H9 (cell line): ENCODE results near the gene KCNJ16. TPM values are rescaled to one million over a fixed set of nuclear protein-coding genes. Genes with fewer than 3 reads are reported as not detected.

Experiments
- DNase-seq: peaks from one replicate; pipeline ENCODE4 v3.0.0-alpha.2; 2017
- H2AFZ ChIP-seq: one replicate; pipeline ENCODE4 v1.6.1; 2013; ENCODE audit warnings: mild to moderate bottlenecking, low read length, control low read depth, moderate library complexity
- H2AK5ac ChIP-seq: 2 replicates; pipeline ENCODE4 v1.6.1; 2013; ENCODE audit warnings: low read length, control low read depth, mixed read lengths; ENCODE audit not compliant: insufficient read length
- H2BK120ac ChIP-seq: one replicate; pipeline ENCODE4 v1.6.1; 2013; ENCODE audit warnings: low read depth, mild to moderate bottlenecking, low read length, control low read depth, inconsistent platforms; ENCODE audit not compliant: poor library complexity, severe bottlenecking
- H2BK12ac ChIP-seq: 2 replicates; pipeline ENCODE4 v1.6.1; 2013; ENCODE audit warnings: low read length, control low read depth, mixed read lengths, low read depth; ENCODE audit not compliant: insufficient read length
- H2BK15ac ChIP-seq: 2 replicates; pipeline ENCODE4 v1.6.1; 2013; ENCODE audit warnings: low read depth, low read length, control low read depth
- H2BK20ac ChIP-seq: one replicate; pipeline ENCODE4 v1.6.1; 2013; ENCODE audit warnings: low read depth, mild to moderate bottlenecking, low read length, control low read depth, inconsistent platforms; ENCODE audit not compliant: poor library complexity, severe bottlenecking
- H2BK5ac ChIP-seq: 2 replicates; pipeline ENCODE4 v1.6.1; 2013; ENCODE audit warnings: low read length, control low read depth, mixed read lengths; ENCODE audit not compliant: insufficient read length
- H3K14ac ChIP-seq: 2 replicates; pipeline ENCODE4 v1.6.1; 2013; ENCODE audit warnings: low read length, control low read depth; ENCODE audit not compliant: insufficient read depth
- H3K18ac ChIP-seq: 2 replicates; pipeline ENCODE4 v1.6.1; 2013; ENCODE audit warnings: low read depth, mild to moderate bottlenecking, mixed read lengths, low read length, control low read depth; ENCODE audit not compliant: insufficient read length
- H3K23ac ChIP-seq: 2 replicates; pipeline ENCODE4 v1.6.1; 2013; ENCODE audit warnings: low read length, control low read depth, mixed read lengths, low read depth; ENCODE audit not compliant: insufficient read length
- H3K23me2 ChIP-seq: 2 replicates; pipeline ENCODE4 v1.6.1; 2013; ENCODE audit warnings: low read depth, mild to moderate bottlenecking, mixed read lengths, low read length, control low read depth; ENCODE audit not compliant: insufficient read length, poor library complexity, severe bottlenecking
- H3K27ac ChIP-seq: 2 replicates; pipeline ENCODE4 v1.5.1; 2013; ENCODE audit warnings: low read length, control low read depth, mixed read lengths, low read depth; ENCODE audit not compliant: insufficient read length
- H3K27me3 ChIP-seq: 2 replicates; pipeline ENCODE4 v1.6.1; 2013; ENCODE audit warnings: low read length, control low read depth, inconsistent platforms; ENCODE audit not compliant: insufficient read depth
- H3K4ac ChIP-seq: 2 replicates; pipeline ENCODE4 v1.6.1; 2013; ENCODE audit warnings: low read depth, mild to moderate bottlenecking, control low read depth, inconsistent platforms, low read length, moderate library complexity
- H3K4me1 ChIP-seq: 2 replicates; pipeline ENCODE4 v1.6.1; 2013; ENCODE audit warnings: low read length, control low read depth, inconsistent platforms; ENCODE audit not compliant: insufficient read depth
- H3K4me2 ChIP-seq: 2 replicates; pipeline ENCODE4 v1.6.1; 2013; ENCODE audit warnings: low read length, control low read depth, mixed read lengths; ENCODE audit not compliant: insufficient read length, insufficient read depth
- H3K56ac ChIP-seq: 2 replicates; pipeline ENCODE4 v1.6.1; 2013; ENCODE audit warnings: low read depth, mild to moderate bottlenecking, mixed read lengths, low read length, control low read depth; ENCODE audit not compliant: insufficient read length
- H3K79me1 ChIP-seq: 2 replicates; pipeline ENCODE4 v1.6.1; 2013; ENCODE audit warnings: low read depth, mild to moderate bottlenecking, moderate library complexity, low read length, control low read depth, inconsistent platforms; ENCODE audit not compliant: insufficient read depth, poor library complexity, severe bottlenecking
- H3K79me2 ChIP-seq: 2 replicates; pipeline ENCODE4 v1.6.1; 2013; ENCODE audit warnings: low read length, control low read depth, inconsistent platforms; ENCODE audit not compliant: insufficient read depth
- H3K9ac ChIP-seq: 2 replicates; pipeline ENCODE4 v1.6.1; 2013; ENCODE audit warnings: low read length, control low read depth, mixed read lengths; ENCODE audit not compliant: insufficient read length; ENCODE audit errors: extremely low read depth
- H3K9me3 ChIP-seq: one replicate; pipeline ENCODE4 v1.6.1; 2013; ENCODE audit warnings: low read depth, low read length, inconsistent platforms; ENCODE audit not compliant: control insufficient read depth
- H3T11ph ChIP-seq: one replicate; pipeline ENCODE4 v1.6.1; 2013; ENCODE audit warnings: mild to moderate bottlenecking, low read length, control low read depth, inconsistent platforms
- H4K20me1 ChIP-seq: one replicate; pipeline ENCODE4 v1.6.1; 2013; ENCODE audit not compliant: control insufficient read depth, insufficient read length, insufficient read depth
- H4K5ac ChIP-seq: 2 replicates; pipeline ENCODE4 v1.6.1; 2013; ENCODE audit warnings: low read depth, mild to moderate bottlenecking, mixed read lengths, low read length, control low read depth; ENCODE audit not compliant: insufficient read length
- H4K8ac ChIP-seq: replicated peaks from 2 replicates; pipeline ENCODE4 v1.6.1; 2013; ENCODE audit warnings: low read length, control low read depth, mixed read lengths, low read depth; ENCODE audit not compliant: insufficient read length
- H4K91ac ChIP-seq: 2 replicates; pipeline ENCODE4 v1.6.1; 2013; ENCODE audit warnings: low read depth, mild to moderate bottlenecking, moderate library complexity, mixed read lengths, low read length, control low read depth; ENCODE audit not compliant: insufficient read length
- H3K27ac Mint-ChIP-seq, 3 experiments: 2 replicates in 2 of 3; 3 replicates in 1 of 3; pipeline ENCODE4 v1.8.0; 2020 to 2021; ENCODE audit warnings: mixed read lengths in 3 of 3, mild to moderate bottlenecking in 1 of 3, moderate library complexity in 1 of 3
- H3K27me3 Mint-ChIP-seq: 2 replicates; pipeline ENCODE4 v1.8.0; 2021; ENCODE audit warnings: low read depth, mild to moderate bottlenecking, moderate library complexity, mixed read lengths
- H3K36me3 Mint-ChIP-seq, 3 experiments: 2 replicates in 2 of 3; 3 replicates in 1 of 3; pipeline ENCODE4 v1.8.0; 2020 to 2021; ENCODE audit warnings: low read depth in 3 of 3, mixed read lengths in 3 of 3; ENCODE audit not compliant: insufficient read depth in 1 of 3
- H3K4me1 Mint-ChIP-seq, 2 experiments: 2 replicates each; pipeline ENCODE4 v1.8.0; 2020; ENCODE audit warnings: mixed read lengths in 2 of 2
- H3K4me3 Mint-ChIP-seq, 2 experiments: 2 replicates in 1 of 2; 3 replicates in 1 of 2; pipeline ENCODE4 v1.8.0; 2020 to 2021; ENCODE audit warnings: mild to moderate bottlenecking in 2 of 2, mixed read lengths in 2 of 2, moderate library complexity in 1 of 2
- H3K9me3 Mint-ChIP-seq, 2 experiments: 2 replicates in 1 of 2; 3 replicates in 1 of 2; pipeline ENCODE4 v1.8.0; 2020; ENCODE audit warnings: mild to moderate bottlenecking in 2 of 2, mixed read lengths in 2 of 2, moderate library complexity in 1 of 2
- WGBS: extraction: QIAGEN DNeasy Blood & Tissue Kit; methylation state at CpG from one replicate; pipeline ENCODE4 v1.1.7; 2013; ENCODE audit warnings: missing lambda C conversion rate, low lambda C conversion rate, mixed read lengths; ENCODE audit not compliant: insufficient read length; ENCODE audit errors: extremely low coverage; 5-methylcytosine and 5-hydroxymethylcytosine counted together
- total RNA-seq: library from RNA; stranded (reverse); gene quantifications from 2 replicates; pipeline ENCODE4 v1.2.1, GENCODE V29; 2021
- TF ChIP-seq, protein P1 (sequence below): fragments of 200-600 bp; sonication (generic); conservative IDR thresholded peaks from 3 replicates; pipeline ENCODE4 v1.8.0; 2021; ENCODE audit warnings: antibody characterized with exemption, mild to moderate bottlenecking

Gene KCNJ16
- total RNA-seq, 1 experiment from 2014 or later = not detected

- H3K23me2 ChIP-seq = no peaks in the 10 kb centered on the region
Observed at GRCh38 chr17:70104791-70105523, 29.9 kb downstream of the KCNJ16 start.

More at GRCh38 chr17:70104791-70105523, 29.9 kb downstream of the KCNJ16 start:
- Histone ChIP-seq H2BK5ac (no peak overlapping the region), H4K8ac (no peak overlapping the region), H2AK5ac (no peak overlapping the region), H3K56ac (no peak overlapping the region), H2BK120ac (no peak overlapping the region), H4K5ac (no peak overlapping the region), H3K79me1 (no peaks in the 10 kb centered on the region), H3K79me2 (no peaks in the 10 kb centered on the region), H3K9ac (no peak overlapping the region), H3K4ac (no peak overlapping the region), H4K20me1 (no peaks in the 10 kb centered on the region), H2BK20ac (no peak overlapping the region), H4K91ac (no peak overlapping the region), H3K4me2 (no peak overlapping the region), H3K27me3 (no peaks in the 10 kb centered on the region), H3K9me3 (no peaks in the 10 kb centered on the region), H2BK15ac (no peak overlapping the region), H3K23ac (no peak overlapping the region), H3K27ac (no peak overlapping the region), H3K18ac (no peak overlapping the region), H3K14ac (no peak overlapping the region), H2AFZ (no peak overlapping the region), H2BK12ac (no peak overlapping the region), H3K4me1 (no peaks in the 10 kb centered on the region), H3T11ph (no peak overlapping the region)
- Mint-ChIP-seq H3K9me3 (no peaks in the 10 kb centered on the region), H3K27me3 (no peaks in the 10 kb centered on the region; the same call in 1 of the 2 replicates), H3K4me3 (no peak overlapping the region), H3K36me3 (no peaks in the 10 kb centered on the region), H3K27ac (no peak overlapping the region), H3K4me1 (peaks cover 4 to 7% of the 10 kb centered on the region in 2 experiments; a peak in 2 of 4 replicates)
- no CpG with 5 or more reads among the region's 12 CpGs for WGBS
- DNase-seq = no peak
- TF ChIP-seq, protein P1, sequence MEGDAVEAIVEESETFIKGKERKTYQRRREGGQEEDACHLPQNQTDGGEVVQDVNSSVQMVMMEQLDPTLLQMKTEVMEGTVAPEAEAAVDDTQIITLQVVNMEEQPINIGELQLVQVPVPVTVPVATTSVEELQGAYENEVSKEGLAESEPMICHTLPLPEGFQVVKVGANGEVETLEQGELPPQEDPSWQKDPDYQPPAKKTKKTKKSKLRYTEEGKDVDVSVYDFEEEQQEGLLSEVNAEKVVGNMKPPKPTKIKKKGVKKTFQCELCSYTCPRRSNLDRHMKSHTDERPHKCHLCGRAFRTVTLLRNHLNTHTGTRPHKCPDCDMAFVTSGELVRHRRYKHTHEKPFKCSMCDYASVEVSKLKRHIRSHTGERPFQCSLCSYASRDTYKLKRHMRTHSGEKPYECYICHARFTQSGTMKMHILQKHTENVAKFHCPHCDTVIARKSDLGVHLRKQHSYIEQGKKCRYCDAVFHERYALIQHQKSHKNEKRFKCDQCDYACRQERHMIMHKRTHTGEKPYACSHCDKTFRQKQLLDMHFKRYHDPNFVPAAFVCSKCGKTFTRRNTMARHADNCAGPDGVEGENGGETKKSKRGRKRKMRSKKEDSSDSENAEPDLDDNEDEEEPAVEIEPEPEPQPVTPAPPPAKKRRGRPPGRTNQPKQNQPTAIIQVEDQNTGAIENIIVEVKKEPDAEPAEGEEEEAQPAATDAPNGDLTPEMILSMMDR = no peak
